ENCODE measurements around the gene DCTN3.

DCTN3 gene

DNA sequence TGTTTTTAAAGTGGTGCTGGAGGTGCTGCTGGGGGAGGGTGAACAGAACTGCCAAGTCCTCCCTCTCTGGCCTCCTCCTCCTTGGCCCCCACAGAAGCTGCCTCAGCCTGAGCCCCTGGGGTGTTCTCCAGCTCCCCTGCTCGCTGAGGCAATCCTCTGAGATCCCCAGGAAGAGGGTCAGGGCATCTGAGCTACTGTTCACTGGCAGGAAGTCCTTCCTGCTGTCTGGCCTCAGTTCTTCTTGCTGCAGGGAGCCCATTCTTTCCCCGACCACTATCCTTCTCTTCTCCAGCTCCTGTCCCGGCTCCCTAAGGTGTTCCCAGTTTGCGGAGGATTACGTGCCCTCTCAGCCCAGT lies 40.5 kb downstream of the DCTN3 start:
- intact Hi-C loops (cut with DNase I) = no loop called here
- DNase-seq = no peak

DNA sequence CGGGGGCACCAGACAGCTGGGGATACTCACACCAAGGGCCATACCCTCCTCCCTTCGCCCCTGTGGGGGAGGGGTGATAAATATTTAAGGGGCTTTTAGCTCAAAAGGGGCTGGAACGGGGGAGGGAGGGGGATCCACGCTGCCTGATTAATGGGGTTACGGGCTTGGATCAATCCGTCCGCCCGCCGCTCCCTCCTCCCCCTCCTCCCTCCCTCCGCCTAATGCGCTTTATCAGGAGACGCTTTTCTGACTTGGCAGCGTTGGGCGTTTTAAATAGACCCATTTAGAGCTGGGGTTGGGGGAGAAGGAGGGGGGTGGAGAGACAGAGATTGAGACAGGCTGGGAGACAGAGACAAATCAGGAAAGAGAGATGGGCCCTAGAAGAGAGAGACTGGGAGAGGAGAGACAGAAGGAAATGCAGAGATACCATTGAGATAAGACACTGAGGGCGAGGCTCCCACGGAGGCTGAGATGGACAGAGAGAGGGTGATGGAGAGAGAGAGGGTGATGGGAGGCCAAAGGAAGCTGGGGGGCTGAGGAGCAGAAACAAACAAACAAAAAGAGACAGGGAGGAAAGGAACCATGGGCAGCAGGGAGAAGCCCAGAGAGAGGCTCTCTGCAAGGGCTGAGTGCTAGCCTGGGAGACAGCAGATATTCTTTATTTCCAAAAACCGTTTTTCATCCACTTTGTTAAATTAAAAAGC lies 41.0 kb downstream of the DCTN3 start:
- DNase-seq = peak in 8 of 42 donors; percentile 26 to 70 (median 46)

DNA sequence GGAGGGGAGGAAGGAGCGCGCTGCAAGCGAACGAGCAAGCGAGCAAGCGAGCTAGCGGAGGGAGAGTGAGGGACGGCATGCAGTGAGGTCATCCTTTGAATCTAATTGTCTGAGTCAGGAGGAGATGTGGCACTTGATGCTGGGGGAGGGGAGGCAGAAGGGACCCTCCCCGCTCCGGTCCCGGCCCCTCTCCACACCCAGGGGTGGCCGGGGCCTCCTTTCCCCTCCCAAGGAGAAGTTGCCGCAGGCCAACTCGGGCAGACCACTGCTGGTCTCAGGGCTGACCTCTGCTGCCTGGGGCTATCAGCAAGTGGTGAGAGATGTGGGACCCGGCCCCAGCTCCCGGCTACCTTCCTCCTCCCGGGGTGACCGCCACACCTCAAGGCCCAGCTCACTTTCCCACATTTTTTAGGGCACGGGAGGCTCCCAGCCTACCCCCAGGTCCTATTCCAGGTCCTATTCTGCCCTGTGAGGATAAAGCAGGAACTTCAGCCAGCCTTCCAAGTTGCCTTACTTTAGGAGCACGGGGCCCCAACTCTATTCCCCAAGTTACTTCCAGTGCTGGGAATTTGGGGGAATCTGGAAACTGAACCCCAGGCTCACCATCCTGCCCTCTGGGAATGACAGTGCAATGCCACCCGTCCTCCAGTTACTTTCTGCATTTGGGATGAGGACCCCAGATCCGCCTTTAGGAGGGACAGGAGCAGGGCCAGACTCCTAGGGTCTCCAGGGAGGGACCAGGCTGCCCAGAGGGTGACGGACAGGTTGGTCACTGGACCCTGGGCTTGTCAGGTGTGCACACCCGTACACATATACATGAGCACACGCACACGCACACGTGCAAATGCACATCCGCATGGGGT lies 41.8 kb downstream of the DCTN3 start:
- intact Hi-C loops (cut with DNase I) = no loop called here
- DNase-seq = peak in 7 of 42 donors; percentile 14 to 70 (median 25)

More for the DNA sequence above, 41.0 kb downstream of the DCTN3 start:
- intact Hi-C loops (cut with DNase I) = no loop called here

DNA sequence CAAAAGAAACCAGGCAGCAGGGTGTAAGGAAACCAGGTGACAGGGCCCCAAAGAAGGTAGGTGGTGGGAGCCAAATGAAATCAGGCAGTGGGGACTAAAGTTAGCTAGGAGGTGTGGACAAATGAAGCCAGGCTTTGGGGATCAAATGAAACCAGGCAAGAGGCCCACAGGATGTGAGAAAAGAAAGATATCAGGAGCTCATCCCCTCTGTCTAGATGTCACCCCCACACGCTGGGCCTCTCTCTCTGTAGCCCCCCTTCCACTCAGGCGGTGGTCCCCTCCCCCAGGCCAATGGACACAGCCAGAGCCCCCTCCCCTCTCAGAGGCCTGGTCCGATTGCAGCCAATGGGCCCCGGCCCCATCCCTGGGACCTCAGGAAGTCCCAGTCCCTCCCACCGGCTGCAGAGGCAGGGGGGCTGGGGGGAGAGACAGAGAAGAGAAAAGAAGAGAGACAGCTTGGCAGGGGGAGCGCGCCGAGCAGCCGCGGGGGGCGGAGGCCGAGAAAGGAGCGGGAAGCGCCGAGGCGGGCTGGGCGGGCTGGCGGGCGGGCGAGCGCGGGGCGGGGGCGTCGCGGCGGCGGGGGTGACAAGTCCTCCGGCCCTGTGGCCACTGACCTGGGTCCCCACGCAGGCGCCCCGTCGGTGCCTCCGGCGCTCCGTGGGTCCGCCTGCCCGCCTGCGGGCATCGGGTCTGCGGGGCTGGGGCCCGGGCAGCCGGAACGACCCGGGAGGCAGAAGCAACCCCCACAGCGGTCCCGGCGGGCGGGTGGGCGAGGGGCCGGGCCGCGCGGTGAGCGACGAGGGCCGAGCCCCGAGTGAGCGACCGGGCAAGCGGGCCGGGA lies 42.7 kb downstream of the DCTN3 start:
- intact Hi-C loops (cut with DNase I) = no loop called here
- DNase-seq = peak in 7 of 42 donors; percentile 14 to 53 (median 34)

DNA sequence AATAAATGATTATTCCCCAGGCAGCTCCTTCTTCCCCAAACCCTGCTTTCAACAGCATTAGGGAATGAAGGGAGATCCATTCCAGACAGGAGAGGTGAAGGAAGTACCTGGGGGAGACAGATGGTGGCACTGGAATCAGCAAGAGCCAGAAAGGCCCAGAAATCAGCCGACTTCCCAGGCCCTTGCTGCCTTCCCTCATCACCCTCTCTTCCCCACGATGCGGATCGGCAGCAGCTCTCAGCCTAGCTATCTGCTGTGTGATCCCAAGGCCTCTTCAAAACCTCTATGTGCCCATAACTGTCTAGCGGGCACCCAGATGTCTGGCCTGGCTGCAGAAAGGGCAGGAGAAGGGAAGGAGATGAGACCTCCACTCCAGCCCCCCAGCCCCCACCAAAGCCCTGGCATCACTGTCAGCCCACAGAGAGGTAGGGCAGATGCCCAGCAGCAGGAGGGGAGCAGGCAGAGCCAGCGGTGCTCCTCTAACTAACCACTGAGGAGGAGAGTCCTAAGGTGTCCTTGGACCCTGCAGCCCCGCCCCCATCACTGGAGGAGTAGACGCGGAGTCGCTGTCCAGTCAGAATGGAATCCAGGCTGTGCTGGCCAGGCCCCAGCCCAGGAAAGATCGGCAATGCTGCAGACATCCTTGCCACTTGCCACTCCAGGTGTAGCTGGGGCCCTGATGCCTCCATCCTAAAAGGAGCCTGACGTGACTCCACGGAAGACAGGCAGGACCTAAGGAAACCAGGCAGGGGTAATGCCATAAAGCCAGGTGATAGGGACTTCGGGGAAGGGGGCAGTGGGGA lies 43.5 kb downstream of the DCTN3 start:
- no peak for DNase-seq

DNA sequence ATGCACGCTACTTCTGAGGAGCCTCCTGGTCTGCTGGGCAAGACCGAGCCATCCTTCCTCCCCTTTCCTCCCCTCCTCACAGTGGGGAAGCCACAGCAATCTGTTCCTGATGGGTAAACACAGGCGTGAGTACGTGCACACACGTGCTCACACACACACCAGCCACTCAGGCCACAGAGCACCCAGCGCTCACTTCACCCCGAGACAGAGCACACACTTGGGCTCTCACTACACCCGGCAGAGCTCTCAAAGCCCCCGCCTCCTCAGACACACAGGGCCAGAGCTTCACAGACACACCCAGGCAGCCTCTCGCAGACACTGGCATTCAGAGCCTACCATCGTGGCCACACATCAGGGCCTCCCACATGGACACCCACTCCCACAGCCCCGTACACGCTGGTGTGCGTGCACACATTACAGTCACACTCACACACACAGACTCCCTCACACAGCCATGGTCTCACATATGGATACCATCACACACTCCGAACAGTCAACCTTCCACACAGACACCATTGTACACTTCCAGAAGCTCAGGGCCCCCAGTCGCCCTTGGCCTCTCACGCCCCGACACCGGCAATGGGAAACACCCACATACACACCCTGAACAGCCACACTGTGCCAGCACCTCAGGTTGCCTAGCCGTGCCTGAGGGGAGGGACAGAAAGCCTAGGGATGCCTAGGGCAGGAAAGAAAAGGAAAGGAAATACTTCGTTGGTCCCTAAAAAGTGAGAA lies 44.3 kb downstream of the DCTN3 start:
- no peak for DNase-seq
- intact Hi-C loops (cut with DNase I) = no loop called here

More for the DNA sequence above, 43.5 kb downstream of the DCTN3 start:
- intact Hi-C loops (cut with DNase I) = no loop called here

DNA sequence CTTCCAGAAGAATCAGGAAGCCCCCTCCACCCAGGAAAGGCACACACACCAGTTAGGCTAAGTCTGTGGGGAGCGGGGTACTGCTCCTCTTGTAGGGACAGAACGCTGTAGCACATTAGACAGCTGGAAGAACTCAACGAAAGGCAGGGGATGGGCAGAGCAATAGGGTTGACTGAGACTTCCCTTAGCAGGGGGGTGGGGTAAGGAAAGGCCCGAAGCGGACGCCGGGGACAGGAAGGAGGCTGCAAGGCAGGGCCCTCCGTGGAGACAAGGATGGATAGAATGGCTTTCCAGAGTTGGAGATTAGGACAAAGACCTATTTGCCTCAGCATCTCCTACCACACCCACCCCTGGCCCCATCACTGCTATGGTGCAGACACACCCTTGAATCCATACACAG lies 45.1 kb downstream of the DCTN3 start:
- no peak for DNase-seq
- intact Hi-C loops (cut with DNase I) = no loop called here

DNA sequence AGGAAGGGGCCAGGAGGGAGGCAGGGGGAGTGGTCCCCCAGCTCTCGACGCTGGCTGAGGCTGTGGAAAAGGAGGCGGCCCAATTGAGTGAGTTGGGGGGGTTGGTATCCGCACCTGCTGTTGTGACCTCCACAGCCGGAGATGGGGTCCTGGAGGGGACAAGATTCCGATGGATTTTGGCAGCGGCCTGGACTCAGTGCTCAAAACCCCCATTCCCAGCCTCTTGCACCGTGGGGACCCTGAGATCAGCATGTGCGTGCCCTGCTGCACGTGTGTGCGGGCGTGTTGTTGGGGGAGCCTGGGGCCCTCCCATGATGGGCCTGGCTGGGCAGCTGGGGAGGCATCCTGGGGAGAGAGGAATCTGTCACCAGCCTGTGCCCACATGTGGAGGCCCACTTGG lies 45.7 kb downstream of the DCTN3 start:
- DNase-seq = no peak
- intact Hi-C loops (cut with DNase I) = no loop called here

DNA sequence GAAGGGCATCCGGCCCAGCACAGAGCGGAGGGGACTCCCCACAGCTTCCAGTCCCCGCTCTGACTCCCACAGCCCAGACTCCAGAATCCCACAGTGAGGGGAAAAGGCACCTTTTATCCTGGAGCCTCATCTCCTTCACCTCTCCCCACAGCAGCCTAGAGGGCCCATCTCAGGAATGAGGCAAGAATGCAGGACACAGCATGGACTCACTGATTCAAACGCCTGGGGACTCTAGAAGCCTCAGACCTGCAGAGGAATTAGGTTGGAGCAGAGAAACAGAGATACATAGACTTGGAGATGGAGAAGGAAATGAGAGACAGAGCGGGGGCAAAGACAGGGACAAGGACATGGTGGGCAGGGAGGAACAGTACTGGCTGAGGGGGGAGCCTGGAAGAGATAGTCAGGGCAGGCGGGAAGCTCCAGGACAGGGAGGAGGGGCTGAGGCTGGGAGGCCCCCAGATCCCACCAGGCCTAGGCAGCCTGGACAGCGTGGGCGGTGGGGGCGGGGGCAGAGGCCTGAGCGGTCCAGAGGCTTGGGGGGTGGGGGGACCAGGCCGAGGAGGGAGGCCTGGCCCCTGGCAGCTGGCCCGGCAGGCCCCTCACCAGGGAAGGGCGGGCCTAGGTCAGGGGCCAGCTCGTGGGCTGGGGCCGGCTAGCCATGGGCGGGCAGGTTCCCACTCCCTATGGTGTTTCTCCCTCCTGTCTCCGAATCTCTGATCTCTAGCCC lies 46.5 kb downstream of the DCTN3 start:
- no peak for DNase-seq

DNA sequence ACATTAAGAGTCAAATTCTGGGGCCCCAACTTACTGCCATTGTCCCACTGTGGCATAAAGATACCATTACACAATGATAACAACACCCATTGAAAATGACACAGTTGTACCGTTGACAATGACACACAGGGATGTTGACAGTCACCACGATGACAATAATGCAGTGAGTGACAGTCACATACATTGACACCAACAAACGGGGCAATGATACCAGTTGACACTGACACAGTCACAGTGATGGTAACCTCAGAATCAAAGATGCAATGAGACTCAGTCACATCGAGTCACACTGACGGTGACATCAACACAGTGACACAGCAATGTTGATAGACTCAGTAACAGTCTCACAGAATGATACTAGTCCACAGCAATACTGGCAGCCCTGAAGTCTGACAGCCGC lies 47.7 kb downstream of the DCTN3 start:
- no peak for DNase-seq
- intact Hi-C loops (cut with DNase I) = no loop called here

More for the DNA sequence above, 46.5 kb downstream of the DCTN3 start:
- intact Hi-C loops (cut with DNase I) = no loop called here

DNA sequence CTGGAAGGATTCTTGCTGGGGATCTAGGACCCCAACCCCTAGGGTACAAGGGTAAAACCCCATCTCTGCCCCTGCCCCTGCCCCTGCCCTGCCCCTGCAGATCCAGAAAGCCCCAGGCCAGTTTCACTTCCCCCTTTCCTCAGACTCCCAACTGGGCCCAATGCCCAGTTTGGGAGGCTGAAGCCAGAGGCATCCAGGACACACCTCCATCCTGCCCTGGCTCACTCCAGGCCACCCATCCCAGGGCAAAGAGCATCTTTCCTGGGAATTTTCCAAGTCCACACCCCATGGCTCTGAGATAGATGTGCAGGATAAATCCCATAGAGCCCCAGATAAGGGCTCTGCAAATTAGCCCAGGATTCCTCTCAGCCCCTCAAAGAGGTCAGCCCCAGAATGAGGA lies 48.2 kb downstream of the DCTN3 start:
- intact Hi-C loops (cut with DNase I) = no loop called here
- DNase-seq = no peak

DNA sequence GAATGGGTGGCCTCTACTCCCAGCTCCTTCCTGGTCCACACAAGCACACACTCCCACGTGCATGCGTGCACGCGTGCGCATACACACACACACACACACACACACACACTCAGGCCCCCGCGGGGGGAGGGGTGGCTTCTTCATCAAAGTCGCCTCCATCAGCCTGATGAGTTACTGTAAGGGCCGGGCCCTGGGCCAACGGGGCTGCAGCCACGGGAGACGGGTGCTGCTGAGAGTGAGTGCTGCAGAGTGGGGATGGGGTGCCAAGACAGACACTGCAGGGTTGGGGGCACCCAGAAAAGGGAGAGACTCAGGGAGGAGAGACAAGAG lies 48.8 kb downstream of the DCTN3 start:
- intact Hi-C loops (cut with DNase I) = no loop called here
- no peak for DNase-seq

DNA sequence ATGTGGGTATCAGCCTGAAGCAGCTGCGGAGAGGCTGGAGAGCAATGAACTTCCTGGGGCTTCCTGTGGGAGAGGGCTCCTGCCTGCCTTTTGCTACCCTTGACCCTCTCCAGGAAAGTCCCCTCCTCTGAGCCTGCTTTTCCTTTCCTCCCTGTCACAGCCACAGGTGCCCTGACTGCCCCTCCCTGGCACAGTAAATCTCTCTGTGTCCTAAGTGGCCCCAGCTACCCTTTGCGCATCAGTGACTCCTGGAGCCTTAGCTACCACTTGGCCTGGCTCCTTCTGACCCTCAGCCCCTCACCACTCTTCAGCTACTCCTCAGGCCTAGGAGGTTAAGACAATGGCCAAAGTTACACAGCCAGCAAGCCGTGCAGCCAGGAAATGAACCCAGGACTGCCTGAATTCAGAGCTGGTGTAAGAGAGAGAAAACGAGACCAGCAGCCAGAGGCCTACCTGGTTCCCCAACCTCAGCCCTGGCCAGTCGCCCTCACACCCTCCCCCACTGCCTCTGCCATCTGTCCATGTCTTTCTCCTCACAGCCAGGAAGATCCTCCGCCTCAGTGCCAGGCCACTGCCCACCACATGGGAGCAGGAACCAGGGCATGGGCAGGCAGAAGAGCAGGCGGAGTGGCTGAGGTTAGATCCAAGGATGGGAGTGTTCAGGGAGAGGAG lies 49.4 kb downstream of the DCTN3 start:
- DNase-seq = no peak
- intact Hi-C loops (cut with DNase I) = no loop called here

DNA sequence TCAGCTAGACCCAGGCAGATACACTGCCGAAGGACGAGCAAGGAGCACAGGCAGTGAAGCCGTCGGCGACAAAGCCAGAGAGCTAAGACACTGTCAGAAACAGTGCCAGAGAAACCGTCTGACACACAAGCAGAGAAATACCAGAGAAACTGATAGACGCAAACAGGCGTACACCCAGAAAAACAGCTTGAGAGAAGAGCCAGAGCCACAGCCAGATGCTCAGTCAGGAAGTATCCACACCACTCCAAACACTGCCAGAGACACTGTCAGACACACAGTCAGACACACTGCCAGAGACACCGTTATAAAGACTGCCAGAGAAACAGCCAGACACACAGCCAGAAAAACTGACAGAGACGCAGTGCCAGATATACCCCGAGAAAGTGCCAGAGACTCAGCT lies 49.9 kb downstream of the DCTN3 start:
- intact Hi-C loops (cut with DNase I) = no loop called here
- DNase-seq = no peak

DNA sequence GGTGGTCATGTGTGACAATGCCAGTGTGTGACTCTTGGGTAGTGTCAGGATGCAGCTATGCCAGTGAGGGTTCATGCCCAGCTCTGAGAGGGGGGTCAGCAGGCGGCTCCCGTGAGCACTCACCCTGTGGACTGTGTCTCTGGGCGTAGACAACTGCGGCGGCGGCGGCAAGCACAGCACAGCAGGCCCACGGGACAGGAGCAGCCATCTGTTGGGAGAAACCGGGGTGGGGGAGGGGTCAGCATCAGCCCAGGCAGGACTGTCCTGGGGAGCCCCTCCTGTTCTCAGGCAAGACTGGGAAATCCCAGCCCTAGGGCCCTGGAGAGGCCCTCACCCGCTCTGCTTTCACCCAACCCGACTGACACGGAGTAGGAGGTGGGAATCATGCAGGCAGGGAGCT lies 51.5 kb downstream of the DCTN3 start:
- intact Hi-C loops (cut with DNase I) = loop anchor here (5.0 kb wide), 1 partner anchor 169 kb away; no protein-coding TSS in a partner anchor
- DNase-seq = no peak

DNA sequence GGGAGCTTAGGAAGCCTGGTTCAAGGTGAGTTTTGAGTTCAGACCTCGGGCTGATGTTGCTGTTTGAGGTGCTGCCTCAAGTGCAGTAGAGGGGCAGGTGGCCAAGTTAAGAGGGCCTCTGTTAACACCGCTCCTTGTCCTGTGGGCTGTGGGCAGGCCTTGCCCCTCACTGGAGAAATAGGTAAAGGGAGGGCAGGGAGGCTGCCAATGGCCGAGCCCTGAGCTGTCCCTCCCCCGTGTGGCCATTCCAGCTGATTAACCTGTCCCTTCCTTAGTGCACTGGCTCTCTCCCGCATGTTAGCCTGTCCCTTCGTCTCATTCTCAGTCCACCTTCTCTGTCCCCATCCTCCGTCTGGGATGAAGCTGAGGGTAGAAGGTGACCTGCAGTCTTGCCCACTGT lies 52.2 kb downstream of the DCTN3 start:
- no peak for DNase-seq
- intact Hi-C loops (cut with DNase I) = loop anchor here (5.0 kb wide), 1 partner anchor 169 kb away; no protein-coding TSS in a partner anchor

DNA sequence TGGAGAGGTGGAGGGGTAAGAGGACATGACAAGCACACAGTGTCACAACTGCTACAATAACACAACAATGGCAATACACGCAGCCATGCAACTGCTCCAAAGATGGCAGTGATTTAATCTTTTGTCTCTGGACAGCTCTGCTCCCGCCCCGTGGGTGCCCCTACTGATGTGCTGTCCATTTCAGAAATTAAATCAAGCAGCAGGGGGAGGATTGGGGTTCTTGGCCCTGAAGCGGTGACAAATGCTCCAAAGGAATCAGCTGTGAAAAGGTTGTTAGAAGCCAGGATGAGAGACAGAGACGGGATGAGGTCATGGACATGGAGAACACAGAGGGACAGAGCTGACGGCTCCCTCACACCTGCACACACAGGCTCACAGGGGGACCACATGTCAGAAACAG lies 53.3 kb downstream of the DCTN3 start:
- DNase-seq = no peak
- intact Hi-C loops (cut with DNase I) = loop anchor here (5.0 kb wide), 1 partner anchor 170 kb away; no protein-coding TSS in a partner anchor

Data from head of caudate nucleus (tissue), 42 donors.